Measurements from ENCODE around the gene ABLIM3.

DNA sequence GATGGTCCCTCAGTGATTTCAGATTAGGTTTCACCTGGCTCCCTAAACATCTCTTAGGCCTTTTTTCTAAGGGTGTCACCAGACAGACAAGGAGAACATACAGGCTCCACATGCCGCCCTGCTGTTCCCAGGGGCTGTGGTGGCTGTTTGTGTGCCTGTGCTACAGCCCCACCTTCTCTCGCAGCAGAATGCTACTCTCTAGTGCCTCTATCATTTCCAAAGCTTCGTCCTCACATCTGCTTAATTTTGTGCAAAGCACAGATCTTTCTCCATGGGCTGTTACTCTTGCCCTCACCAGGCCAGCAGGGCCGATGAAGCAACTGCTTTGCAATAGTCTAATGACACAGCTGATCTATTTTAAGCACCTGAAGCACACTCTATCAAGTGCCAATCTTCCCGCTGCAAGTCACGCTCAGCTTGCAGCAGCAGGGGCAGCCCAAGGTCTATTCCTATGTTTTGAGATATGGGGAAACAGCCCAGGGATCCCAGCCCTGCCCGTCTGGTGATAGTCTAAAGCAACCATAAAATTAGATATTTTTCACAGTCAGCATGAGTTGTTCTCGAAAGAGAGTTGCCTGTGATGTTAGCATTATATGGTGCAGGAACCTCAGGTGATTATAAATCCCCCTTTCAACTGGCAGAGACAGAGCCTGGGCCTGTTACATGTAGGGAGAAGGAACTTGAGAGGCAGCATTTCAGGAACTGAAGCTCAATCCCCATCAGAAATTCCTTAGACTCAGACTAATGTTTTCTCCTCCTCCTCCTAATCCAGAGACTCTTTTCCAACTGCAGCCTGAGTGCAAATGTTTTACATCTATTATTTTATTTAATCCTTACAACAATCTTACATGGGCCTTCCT is 12.7 kb downstream of the ABLIM3 start:
- TF ChIP-seq, protein P1, sequence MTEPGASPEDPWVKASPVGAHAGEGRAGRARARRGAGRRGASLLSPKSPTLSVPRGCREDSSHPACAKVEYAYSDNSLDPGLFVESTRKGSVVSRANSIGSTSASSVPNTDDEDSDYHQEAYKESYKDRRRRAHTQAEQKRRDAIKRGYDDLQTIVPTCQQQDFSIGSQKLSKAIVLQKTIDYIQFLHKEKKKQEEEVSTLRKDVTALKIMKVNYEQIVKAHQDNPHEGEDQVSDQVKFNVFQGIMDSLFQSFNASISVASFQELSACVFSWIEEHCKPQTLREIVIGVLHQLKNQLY (CRISPR knock-in tag; IDR thresholded peaks at IDR 0.05): no peak
- TF ChIP-seq, protein P2, sequence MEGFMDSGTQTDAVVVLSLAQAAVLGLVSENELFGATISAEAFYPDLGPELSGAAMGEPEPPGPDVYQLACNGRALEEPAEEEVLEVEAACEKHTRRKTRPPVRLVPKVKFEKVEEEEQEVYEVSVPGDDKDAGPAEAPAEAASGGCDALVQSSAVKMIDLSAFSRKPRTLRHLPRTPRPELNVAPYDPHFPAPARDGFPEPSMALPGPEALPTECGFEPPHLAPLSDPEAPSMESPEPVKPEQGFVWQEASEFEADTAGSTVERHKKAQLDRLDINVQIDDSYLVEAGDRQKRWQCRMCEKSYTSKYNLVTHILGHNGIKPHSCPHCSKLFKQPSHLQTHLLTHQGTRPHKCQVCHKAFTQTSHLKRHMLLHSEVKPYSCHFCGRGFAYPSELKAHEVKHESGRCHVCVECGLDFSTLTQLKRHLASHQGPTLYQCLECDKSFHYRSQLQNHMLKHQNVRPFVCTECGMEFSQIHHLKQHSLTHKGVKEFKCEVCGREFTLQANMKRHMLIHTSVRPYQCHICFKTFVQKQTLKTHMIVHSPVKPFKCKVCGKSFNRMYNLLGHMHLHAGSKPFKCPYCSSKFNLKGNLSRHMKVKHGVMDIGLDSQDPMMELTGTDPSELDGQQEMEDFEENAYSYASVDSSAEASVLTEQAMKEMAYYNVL (CRISPR knock-in tag; IDR thresholded peaks at IDR 0.05; ENCODE audit: borderline replicate concordance): no peak
- TF ChIP-seq RORA (CRISPR knock-in tag; IDR thresholded peaks at IDR 0.05) (no peak), ZSCAN12 (CRISPR knock-in tag; IDR thresholded peaks at IDR 0.05) (no peak), BRCA1 (CRISPR knock-in tag; IDR thresholded peaks at IDR 0.05) (no peak)
